Bone marrow (tissue), 2 donors: ENCODE results near the gene NANOS3.
"Not testable (repeated sequence)": the region's sequence is repeated elsewhere in the genome, so short reads cannot be mapped to it uniquely, and the experiment has no call there.

Source experiments
- DNase-seq, 2 donors: peaks; one replicate each; lab custom pipeline; 2025; lab: John Stamatoyannopoulos, UW

Gene NANOS3

DNA sequence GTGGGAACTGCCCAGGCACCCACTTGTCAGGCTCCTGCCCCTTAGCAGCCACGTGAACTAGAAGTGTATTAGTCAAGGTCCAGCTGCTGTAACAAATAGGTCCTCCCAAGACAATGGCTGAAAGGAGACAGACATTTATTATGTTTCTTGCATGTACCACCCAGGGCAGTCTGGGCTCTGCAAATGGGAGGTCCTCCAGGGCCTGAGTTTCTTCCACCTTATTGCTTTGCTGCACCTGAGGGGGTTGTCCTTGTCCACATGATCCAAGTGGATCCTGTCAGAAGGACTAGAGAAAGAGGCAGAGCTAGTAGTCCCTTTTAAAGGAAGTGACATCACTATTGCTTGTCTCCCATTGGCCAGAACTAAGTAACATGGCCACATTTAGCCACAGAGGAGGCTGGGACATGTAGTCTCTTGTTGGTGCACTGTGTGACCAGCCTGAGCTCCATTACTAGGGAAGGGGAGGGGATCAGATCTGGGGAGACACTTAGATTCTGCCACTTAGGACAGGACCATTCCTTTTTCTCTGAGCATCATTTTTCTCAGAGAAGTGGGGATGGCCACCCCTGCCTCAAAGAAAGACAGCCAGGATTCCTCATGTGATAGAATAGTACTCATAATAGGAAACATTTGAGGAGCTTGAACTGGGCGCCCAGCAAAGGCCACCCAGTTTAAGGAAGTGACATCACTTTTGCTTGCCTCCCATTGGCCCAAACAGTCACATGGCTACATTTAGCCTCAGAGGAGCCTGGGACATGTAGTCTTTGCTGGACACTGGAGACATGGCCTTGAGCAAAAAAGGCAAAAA is 44.2 kb downstream of the NANOS3 start:
- no peak for DNase-seq

DNA sequence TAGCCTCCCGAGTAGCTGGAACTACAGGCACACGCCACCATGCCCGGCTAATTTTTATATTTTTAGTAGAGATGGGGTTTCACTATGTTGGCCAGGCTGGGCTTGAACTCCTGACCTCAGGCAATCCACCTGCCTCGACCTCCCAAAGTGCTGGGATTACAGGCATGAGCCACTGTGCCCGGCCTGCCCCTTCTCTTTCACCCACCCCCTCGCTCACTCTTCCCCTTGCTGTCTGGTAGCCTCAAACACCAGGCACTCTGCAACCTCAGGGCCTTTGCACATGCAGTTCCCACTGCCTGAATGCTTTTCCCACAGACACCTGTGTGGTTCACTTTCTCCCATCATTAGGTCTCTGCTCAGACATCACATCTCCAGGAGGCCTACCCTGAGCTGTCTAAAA is 45.2 kb downstream of the NANOS3 start:
- DNase-seq: not testable (repeated sequence)

DNA sequence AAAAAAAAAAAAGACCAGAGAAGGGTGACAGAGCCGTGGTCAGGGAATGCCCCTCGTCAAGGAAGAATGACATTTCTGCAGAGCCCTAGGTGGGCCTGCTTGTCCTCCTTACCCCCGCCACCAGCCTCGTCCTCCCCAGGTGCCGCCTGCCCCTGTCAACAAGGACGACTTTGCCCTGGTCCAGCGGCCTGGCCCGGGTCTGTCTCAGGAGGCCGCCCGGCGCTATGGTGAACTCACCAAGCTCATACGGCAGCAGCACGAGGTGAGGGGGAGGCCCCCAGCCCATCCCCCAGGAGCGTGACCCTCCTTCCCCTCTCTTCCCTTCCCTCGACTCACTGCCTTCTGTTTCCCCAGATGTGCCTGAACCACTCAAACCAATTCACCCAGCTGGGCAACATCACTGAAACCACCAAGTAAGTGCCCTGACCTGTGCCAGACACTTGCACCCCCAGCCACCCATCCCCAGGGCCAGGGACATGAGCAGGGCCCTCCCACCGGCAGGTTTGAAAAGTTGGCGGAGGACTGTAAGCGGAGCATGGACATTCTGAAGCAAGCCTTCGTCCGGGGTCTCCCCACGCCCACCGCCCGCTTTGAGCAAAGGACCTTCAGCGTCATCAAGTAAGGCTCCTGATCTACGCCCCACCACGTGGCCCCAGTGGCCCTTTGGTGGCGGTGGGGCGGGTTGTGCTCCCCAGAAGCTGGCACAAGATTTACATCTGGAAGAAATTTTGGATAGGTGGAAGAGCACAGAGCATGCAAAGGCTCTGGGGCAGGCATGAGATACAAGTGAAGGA is 46.5 kb downstream of the NANOS3 start:
- DNase-seq: no peak

DNA sequence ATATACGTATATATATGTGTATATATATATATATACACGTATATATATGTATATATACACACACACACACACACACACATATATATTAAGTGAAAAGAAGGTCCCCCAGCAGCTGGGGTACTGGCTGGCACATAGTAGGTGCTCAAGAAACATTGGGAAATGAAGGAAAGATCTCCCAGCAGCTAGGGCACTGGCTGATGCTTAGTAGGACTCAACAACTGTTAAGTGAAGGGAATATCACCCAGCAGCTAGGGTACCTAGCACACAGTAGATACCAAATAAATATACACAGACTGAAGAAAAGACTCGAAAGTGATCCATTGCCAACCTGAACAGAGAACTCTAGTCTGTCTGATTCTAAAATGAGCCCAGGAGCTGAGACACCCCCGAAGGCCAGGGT is 49.1 kb downstream of the NANOS3 start:
- no peak for DNase-seq

DNA sequence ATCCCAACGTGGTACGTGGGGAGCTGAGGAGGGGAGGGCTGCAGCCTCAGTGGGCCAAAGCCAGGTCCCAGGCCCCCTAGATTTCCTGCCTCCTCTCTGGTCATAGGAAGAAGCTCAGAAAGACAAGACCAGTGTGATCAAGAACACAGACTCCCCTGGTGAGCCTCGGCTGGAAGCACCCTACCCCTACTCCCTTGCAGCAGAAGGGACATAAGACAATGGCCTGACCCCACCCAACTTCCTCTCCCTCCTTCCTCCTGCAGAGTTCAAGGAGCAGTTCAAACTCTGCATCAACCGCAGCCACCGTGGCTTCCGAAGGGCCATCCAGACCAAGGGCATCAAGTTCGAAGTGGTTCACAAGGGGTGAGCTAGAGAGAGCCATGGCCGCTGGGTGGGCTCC is 49.8 kb downstream of the NANOS3 start:
- DNase-seq: no peak

DNA sequence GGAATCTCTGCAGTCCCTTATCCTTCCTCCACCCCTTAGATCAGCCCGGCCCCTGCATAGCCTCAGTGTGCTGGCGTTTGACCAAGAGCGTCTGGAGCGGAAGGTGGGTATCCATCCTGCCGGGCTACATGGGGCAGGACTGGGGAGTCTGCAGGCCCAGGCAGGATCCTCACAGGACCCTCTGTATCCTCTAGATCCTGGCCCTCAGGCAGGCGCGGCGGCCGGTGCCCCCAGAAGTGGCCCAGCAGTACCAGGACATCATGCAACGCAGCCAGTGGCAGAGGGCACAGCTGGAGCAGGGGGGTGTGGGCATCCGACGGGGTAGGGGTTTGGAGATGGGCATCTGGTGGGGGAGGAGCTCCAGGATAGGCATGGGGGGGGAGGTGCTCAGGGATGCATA is 52.4 kb downstream of the NANOS3 start:
- no peak for DNase-seq

DNA sequence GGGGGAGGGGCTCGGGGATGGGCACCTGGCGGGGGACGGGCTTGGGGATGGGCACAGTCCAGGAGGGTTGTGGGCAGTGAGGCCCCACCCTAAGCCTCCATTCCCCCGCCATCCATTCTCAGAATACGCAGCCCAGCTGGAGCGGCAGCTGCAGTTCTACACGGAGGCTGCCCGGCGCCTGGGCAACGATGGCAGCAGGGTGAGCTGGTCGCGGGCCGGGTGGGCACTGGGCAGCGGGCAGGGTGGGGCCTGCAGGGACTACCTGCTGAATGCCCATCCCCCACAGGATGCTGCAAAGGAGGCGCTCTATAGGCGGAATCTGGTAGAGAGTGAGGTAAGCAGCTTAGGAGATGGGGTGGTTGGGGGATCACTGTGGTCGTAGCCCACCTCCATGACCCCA is 53.0 kb downstream of the NANOS3 start:
- no peak for DNase-seq
